ENCODE results near the gene CSRNP3.

- no peak for TF ChIP-seq POLR2AphosphoS5 (IDR thresholded peaks at IDR 0.05; ENCODE audit: low read depth, low read length)
- TF ChIP-seq POLR2A (IDR thresholded peaks at IDR 0.05; ENCODE audit: low read depth, low read length) = no peak
These were observed 160.7 kb downstream of the CSRNP3 start for GRCh38 chr2:165630236-165630635.
